ENCODE measurements around the gene TMEM150A.
A peak's percentile ranks its signal among the peaks of the same experiment; 100 is the strongest.
"Not testable (repeated sequence)": the region's sequence is repeated elsewhere in the genome, so short reads cannot be mapped to it uniquely, and the experiment has no call there.

Gene TMEM150A

GRCh38 chr2:85611705-85612587 lies 9.4 kb upstream of the TMEM150A start, which contains the start of gene C2orf68:
TSS of gene C2orf68 (minus strand) at chr2:85612066. CDS start at chr2:85611984, 82 bp downstream.
- DNase-seq (ENCODE audit: low spot score) = peak; percentile 95

GRCh38 chr2:85611217-85611704 lies 8.8 kb upstream of the TMEM150A start:
- DNase-seq (ENCODE audit: low spot score) = no peak

- no peak for DNase-seq (ENCODE audit: low spot score)
Measured at GRCh38 chr2:85607268-85608215, 5.0 kb upstream of the TMEM150A start.

GRCh38 chr2:85606116-85606455 lies 3.6 kb upstream of the TMEM150A start:
- no peak for DNase-seq (ENCODE audit: low spot score)

GRCh38 chr2:85605406-85606115 lies 3.1 kb upstream of the TMEM150A start:
- peak; percentile 22 for DNase-seq (ENCODE audit: low spot score)

- DNase-seq (ENCODE audit: low spot score) = no peak
Measured at GRCh38 chr2:85604568-85605339, 2.3 kb upstream of the TMEM150A start.

GRCh38 chr2:85604133-85604444 lies 1.6 kb upstream of the TMEM150A start:
- not testable (repeated sequence) for DNase-seq (ENCODE audit: low spot score)

GRCh38 chr2:85601771-85602475 lies 575 bp downstream of the TMEM150A start:
- peak; percentile 73 for DNase-seq (ENCODE audit: low spot score)

- DNase-seq (ENCODE audit: low spot score) = no peak
Measured at GRCh38 chr2:85600951-85601770, 1.3 kb downstream of the TMEM150A start.

- DNase-seq (ENCODE audit: low spot score) = no peak
Measured at GRCh38 chr2:85600235-85600575, 2.3 kb downstream of the TMEM150A start.

- no peak for DNase-seq (ENCODE audit: low spot score)
Measured at GRCh38 chr2:85599468-85600234, 2.8 kb downstream of the TMEM150A start.

GRCh38 chr2:85598594-85599340 lies 3.7 kb downstream of the TMEM150A start:
- no peak for DNase-seq (ENCODE audit: low spot score)

GRCh38 chr2:85597241-85597640 lies 5.3 kb downstream of the TMEM150A start:
- DNase-seq (ENCODE audit: low spot score) = no peak

GRCh38 chr2:85596486-85597143 lies 5.9 kb downstream of the TMEM150A start:
- no peak for DNase-seq (ENCODE audit: low spot score)

GRCh38 chr2:85596026-85596333 lies 6.5 kb downstream of the TMEM150A start:
- DNase-seq (ENCODE audit: low spot score) = no peak

- DNase-seq (ENCODE audit: low spot score) = peak; percentile 94
Measured at GRCh38 chr2:85595301-85596025, 7.0 kb downstream of the TMEM150A start, which contains the start of gene RNF181. TSS of gene RNF181 (plus strand) at chr2:85595745. CDS start at chr2:85595764, 19 bp downstream.

GRCh38 chr2:85594715-85595300 lies 7.7 kb downstream of the TMEM150A start:
- DNase-seq (ENCODE audit: low spot score) = no peak
